ENCODE results near the gene KCNK10.

DNA sequence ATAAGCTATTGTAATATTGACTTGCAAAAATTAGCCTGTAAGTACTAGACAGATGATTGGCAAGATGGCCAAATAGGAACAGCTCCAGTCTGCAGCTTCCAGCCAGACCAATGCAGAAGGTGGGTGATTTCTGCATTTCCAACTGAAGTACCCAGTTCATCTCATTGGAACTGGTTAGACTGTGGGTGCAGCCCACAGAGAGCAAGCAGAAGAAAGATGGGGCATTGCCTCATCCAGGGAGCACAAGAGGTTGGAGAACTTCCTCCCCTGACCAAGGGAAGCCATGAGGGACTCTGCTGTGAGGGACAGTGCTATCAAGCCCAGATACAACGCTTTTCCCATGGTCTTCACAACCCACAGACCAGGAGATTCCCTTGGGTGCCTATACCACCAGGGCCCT, 46.4 kb upstream of the KCNK10 start:
- TF ChIP-seq, protein P1, sequence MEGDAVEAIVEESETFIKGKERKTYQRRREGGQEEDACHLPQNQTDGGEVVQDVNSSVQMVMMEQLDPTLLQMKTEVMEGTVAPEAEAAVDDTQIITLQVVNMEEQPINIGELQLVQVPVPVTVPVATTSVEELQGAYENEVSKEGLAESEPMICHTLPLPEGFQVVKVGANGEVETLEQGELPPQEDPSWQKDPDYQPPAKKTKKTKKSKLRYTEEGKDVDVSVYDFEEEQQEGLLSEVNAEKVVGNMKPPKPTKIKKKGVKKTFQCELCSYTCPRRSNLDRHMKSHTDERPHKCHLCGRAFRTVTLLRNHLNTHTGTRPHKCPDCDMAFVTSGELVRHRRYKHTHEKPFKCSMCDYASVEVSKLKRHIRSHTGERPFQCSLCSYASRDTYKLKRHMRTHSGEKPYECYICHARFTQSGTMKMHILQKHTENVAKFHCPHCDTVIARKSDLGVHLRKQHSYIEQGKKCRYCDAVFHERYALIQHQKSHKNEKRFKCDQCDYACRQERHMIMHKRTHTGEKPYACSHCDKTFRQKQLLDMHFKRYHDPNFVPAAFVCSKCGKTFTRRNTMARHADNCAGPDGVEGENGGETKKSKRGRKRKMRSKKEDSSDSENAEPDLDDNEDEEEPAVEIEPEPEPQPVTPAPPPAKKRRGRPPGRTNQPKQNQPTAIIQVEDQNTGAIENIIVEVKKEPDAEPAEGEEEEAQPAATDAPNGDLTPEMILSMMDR (IDR thresholded peaks at IDR 0.05; ENCODE audit: low read depth, low read length, poor library complexity, severe bottlenecking), result no peak
- TF ChIP-seq EZH2phosphoT487 (IDR thresholded peaks at IDR 0.05; ENCODE audit: borderline replicate concordance, low read length), result no peak
